ENCODE results near the gene PKD2. TPM values are rescaled to one million over a fixed set of nuclear protein-coding genes. Genes with fewer than 3 reads are reported as not detected.

PKD2 gene
- total RNA-seq, 5 donors from 2014 or later (not counting 1 experiment from before 2014, with no cell fraction given): 6.8 to 17.4 (median 7.5) TPM

Other genes with a start within 250 kb of the PKD2 start
- not detected for gene IBSP, start 208.1 kb upstream of the PKD2 start, total RNA-seq
- not detected for gene MEPE, start 174.7 kb upstream of the PKD2 start, total RNA-seq
- gene SPP1, start 31.9 kb upstream of the PKD2 start, total RNA-seq: 1 to 10 TPM in 1 of 5 donors, under 1 TPM in 2, not detected in 2; 0.69 to 1.1 (median 0.89) TPM
- 1 to 10 TPM in 1 of 5 donors, under 1 TPM in 3, not detected in 1; 0.35 to 1.1 (median 0.44) TPM for gene ABCG2, start 151.0 kb downstream of the PKD2 start, total RNA-seq